Pancreas (tissue), 10 donors: Measurements from ENCODE around the gene DYNC1H1. TPM values are rescaled to one million over a fixed set of nuclear protein-coding genes. Genes with fewer than 3 reads are reported as not detected.
"Not testable (repeated sequence)": the region's sequence is repeated elsewhere in the genome, so short reads cannot be mapped to it uniquely, and the experiment has no call there.

Experiments
- ATAC-seq, 4 donors: fragments of 200-7000 bp; cut with Tn5 transposase; one replicate each; pipeline versions ENCODE4 v1.8.0 to v1.9.1; 2020; ENCODE audit warnings: mild to moderate bottlenecking in 4 of 4, moderate library complexity in 4 of 4
- DNase-seq, 6 donors: peaks; one replicate each; pipeline ENCODE4 v3.0.0-alpha.2; 2020
- FAIRE-seq: peaks from 2 replicates; lab custom pipeline; 2012; peaks lifted over from hg19 to GRCh38; lab: Jason Lieb, UNC
- H3K27ac ChIP-seq, 4 donors: fragments of 200-600 bp; sonication (generic); 1 replicate in 3 of 4; 2 replicates in 1 of 4; pipeline versions ENCODE4 v1.5.0 to v1.8.0; 2020
- H3K27me3 ChIP-seq, 4 donors: fragments of 200-600 bp; one replicate each; pipeline ENCODE4 v1.8.0; 2021
- H3K36me3 ChIP-seq, 3 donors: fragments of 200-600 bp; sonication (generic) in 1 of 3; one replicate each; pipeline versions ENCODE4 v1.5.0 to v1.8.0; 2020 to 2021
- H3K4me1 ChIP-seq, 3 donors: fragments of 200-600 bp; one replicate each; pipeline ENCODE4 v1.8.0; 2021
- H3K4me3 ChIP-seq, 4 donors: fragments of 200-600 bp; sonication (generic) in 2 of 4; one replicate each; pipeline versions ENCODE4 v1.5.0 to v1.8.0; 2020 to 2021
- H3K9me3 ChIP-seq, 4 donors: fragments of 200-600 bp; one replicate each; pipeline ENCODE4 v1.8.0; 2021
- CTCF ChIP-seq, 4 donors: fragments of 200-600 bp; sonication (generic) in 3 of 4; IDR thresholded peaks; one replicate each; pipeline versions ENCODE4 v1.5.0 to v1.8.0; 2021; ENCODE audit warnings: antibody characterized with exemption in 4 of 4
- WGBS, 2 donors: extraction: QIAGEN DNeasy Blood & Tissue Kit; methylation state at CpG; one replicate each; pipeline ENCODE4 v1.1.7; 2013; 5-methylcytosine and 5-hydroxymethylcytosine counted together
- intact Hi-C, 3 donors: fragments of 100-400 bp; cut with DNase I; formaldehyde crosslinking; loops; one replicate each; pipeline versions ENCODE4 v1.11.1 to v1.14.2; 2022
- polyA plus RNA-seq, 2 donors: library from polyadenylated mRNA; stranded (reverse); fragments of 200-250 nt; gene quantifications; one replicate each; pipeline ENCODE4 v1.2.3, GENCODE V29; 2013
- total RNA-seq, 6 donors: library from RNA; stranded (reverse); fragmentation: NEBNext Ultra II Directional in 4 of 6; extraction: Animal tissue kit (Norgen Biotek cat#: 25700) in 4 of 6; gene quantifications; one replicate each; pipeline versions ENCODE4 v1.2.1 to v1.2.4, GENCODE V29; 2021 to 2023
- donor health status: healthy with polysubstance abuse.
- donor health status: DM: no; HTN: no; CAD: no; lungs with moderate emphysema.
- donor health status: DM: no; HTN: no; CAD: no.
- donor health status: control.
- donor health status: control.
- donor health status: Bipolar disorder and iron deficiency.
- donor health status: DM: yes; HTN: yes; CAD: no.
- donor health status: DM: no; HTN: no; CAD: no.
- donor health status: DM: no; HTN: no; CAD: no.
- donor health status: DM: yes; HTN: yes; CAD: no.

The DYNC1H1 gene
- total and polyA plus RNA-seq, 8 donors: 95.7 to 215 (median 132) TPM

- WGBS, 2 donors: 82 to 91% methylated on average over 4 of the region's 4 CpGs
Measured at GRCh38 chr14:102074415-102074964, 110.1 kb downstream of the DYNC1H1 start.

GRCh38 chr14:102075155-102075554, 110.8 kb downstream of the DYNC1H1 start:
- Histone ChIP-seq H3K4me3 (no peak overlapping the region), H3K9me3 (no peaks in the 10 kb centered on the region), H3K27me3 (no peaks in the 10 kb centered on the region), H3K4me1 (no peaks in the 10 kb centered on the region), H3K27ac (no peak overlapping the region), H3K36me3 (peaks cover under 1 to 7% (median 4%) of the 10 kb centered on the region in 3 donors)
- DNase-seq (no peak), ATAC-seq (no peak), FAIRE-seq (no peak)
- 88 to 91% methylated on average over 4 of the region's 4 CpGs for WGBS, 2 donors
- intact Hi-C loops: no loop called here
- no peak for TF ChIP-seq CTCF (IDR thresholded peaks at IDR 0.05)

More at GRCh38 chr14:102074415-102074964, 110.1 kb downstream of the DYNC1H1 start:
- no peak for FAIRE-seq
- Histone ChIP-seq H3K36me3 (peaks cover 0 to 2% (median 0%) of the 10 kb centered on the region in 3 donors), H3K27ac (no peak overlapping the region), H3K4me1 (no peaks in the 10 kb centered on the region), H3K27me3 (no peaks in the 10 kb centered on the region), H3K9me3 (no peaks in the 10 kb centered on the region), H3K4me3 (no peak overlapping the region)
- no peak for TF ChIP-seq CTCF (IDR thresholded peaks at IDR 0.05)
- DNase-seq: no peak
- intact Hi-C loops: no loop called here
- no peak for ATAC-seq

- DNase-seq: no peak
- Histone ChIP-seq H3K36me3 (peaks cover 16 to 28% (median 18%) of the 10 kb centered on the region in 3 donors), H3K4me1 (peaks cover under 1 to 16% (median 5%) of the 10 kb centered on the region in 3 donors), H3K27ac (no peak overlapping the region), H3K27me3 (no peaks in the 10 kb centered on the region), H3K4me3 (no peak overlapping the region), H3K9me3 (no peaks in the 10 kb centered on the region)
- peak in 1 of 4 donors; percentile 20 for ATAC-seq
- no peak for FAIRE-seq
- no peak for TF ChIP-seq CTCF (IDR thresholded peaks at IDR 0.05)
- WGBS, 2 donors: 93% methylated on average over 5 of the region's 5 CpGs
- intact Hi-C loops: no loop called here
Measured at GRCh38 chr14:102077382-102077709, 113.0 kb downstream of the DYNC1H1 start.

- FAIRE-seq, H3K9me3 ChIP-seq, H3K27me3 ChIP-seq, H3K4me3 ChIP-seq, DNase-seq, H3K27ac ChIP-seq, ATAC-seq, intact Hi-C loops: not testable (repeated sequence)
- Histone ChIP-seq H3K4me1 (peaks cover 10 to 26% (median 16%) of the 10 kb centered on the region in 3 donors), H3K36me3 (peaks cover 16 to 39% (median 28%) of the 10 kb centered on the region in 3 donors)
- WGBS, 2 donors: 95 to 96% methylated on average over 11 of the region's 11 CpGs
Measured at GRCh38 chr14:102078361-102078791, 114.0 kb downstream of the DYNC1H1 start.

- no peak overlapping the region for H3K27ac ChIP-seq
- no peak for DNase-seq
- peaks cover 17 to 33% (median 22%) of the 10 kb centered on the region in 3 donors for H3K4me1 ChIP-seq
- no peaks in the 10 kb centered on the region for H3K27me3 ChIP-seq
- H3K9me3 ChIP-seq: no peaks in the 10 kb centered on the region
- ATAC-seq: no peak
- peaks cover 16 to 46% (median 34%) of the 10 kb centered on the region in 3 donors for H3K36me3 ChIP-seq
- no peak overlapping the region for H3K4me3 ChIP-seq
- FAIRE-seq: no peak
- 95 to 96% methylated on average over 10 of the region's 10 CpGs for WGBS, 2 donors
- intact Hi-C loops: no loop called here
- no peak for TF ChIP-seq CTCF (IDR thresholded peaks at IDR 0.05)
Measured at GRCh38 chr14:102078831-102079699, 114.7 kb downstream of the DYNC1H1 start.
